SK-N-SH (cell line): ENCODE results near the gene CPNE4. TPM values are rescaled to one million over a fixed set of nuclear protein-coding genes. Genes with fewer than 3 reads are reported as not detected.

Experiments used
- CTCF ChIA-PET: fragments of 300-600, 350-600 bp; formaldehyde crosslinking; extraction: SDS; loops from one replicate; lab custom pipeline; 2021; lab: Yijun Ruan, JAX
- POLR2A ChIA-PET: fragments of 350-600 bp; sonication (Branson Sonifier 250); formaldehyde crosslinking; extraction: SDS; loops from one replicate; lab custom pipeline; 2020; ENCODE audit warnings: antibody characterized with exemption, inconsistent platforms; lab: Yijun Ruan, JAX
- DNase-seq: peaks from one replicate; pipeline ENCODE4 v3.0.0; 2012
- H2AFZ ChIP-seq: fragments of 200-600 bp; sonication (generic); 2 replicates; pipeline ENCODE4 v1.8.1; 2016; ENCODE audit warnings: antibody characterized with exemption, mild to moderate bottlenecking, low read depth
- H3F3A ChIP-seq: fragments of 200-600 bp; sonication (generic); replicated peaks from 2 replicates; pipeline ENCODE3; 2016; ENCODE audit warnings: antibody characterized with exemption, mild to moderate bottlenecking; ENCODE audit not compliant: insufficient read depth
- H3K27ac ChIP-seq, 2 experiments: fragments of 200-500 bp in 1 of 2; fragments of 200-600 bp in 1 of 2; sonication (Bioruptor generic) in 1 of 2; sonication (generic), shearing (Covaris generic) in 1 of 2; 2 replicates each; pipeline versions ENCODE4 v1.5.1 to v1.6.1; 2014 to 2016; ENCODE audit warnings: low read depth in 2 of 2, inconsistent platforms in 1 of 2, low read length in 1 of 2, mild to moderate bottlenecking in 1 of 2, mixed read lengths in 1 of 2
- H3K27me3 ChIP-seq: fragments of 200-600 bp; sonication (generic), shearing (Covaris generic); 2 replicates; pipeline ENCODE4 v1.6.1; 2016; ENCODE audit warnings: mixed run types; ENCODE audit not compliant: insufficient read depth
- H3K36me3 ChIP-seq, 2 experiments: fragments of 200-500 bp in 1 of 2; fragments of 200-600 bp in 1 of 2; sonication (Bioruptor generic) in 1 of 2; sonication (generic) in 1 of 2; replicated peaks in 1 of 2; 2 replicates each; pipeline versions ENCODE3 to v1.5.1; 2014 to 2016; ENCODE audit warnings: low read length in 1 of 2, mild to moderate bottlenecking in 1 of 2; ENCODE audit not compliant: insufficient read depth in 2 of 2, control insufficient read depth in 1 of 2
- H3K4me1 ChIP-seq, 2 experiments: fragments of 200-500 bp in 1 of 2; fragments of 200-600 bp in 1 of 2; sonication (Bioruptor generic) in 1 of 2; sonication (generic), shearing (Covaris generic) in 1 of 2; 2 replicates each; pipeline versions ENCODE4 v1.5.1 to v1.6.1; 2014 to 2016; ENCODE audit warnings: low read depth in 1 of 2, low read length in 1 of 2, mixed run types in 1 of 2; ENCODE audit not compliant: insufficient read depth in 2 of 2, control insufficient read depth in 1 of 2
- H3K4me2 ChIP-seq: fragments of 200-600 bp; sonication (generic), shearing (Covaris generic); 2 replicates; pipeline ENCODE4 v1.6.1; 2017; ENCODE audit warnings: mixed run types
- H3K4me3 ChIP-seq, 2 experiments: fragments of 200-500 bp in 1 of 2; fragments of 200-600 bp in 1 of 2; sonication (Bioruptor generic) in 1 of 2; sonication (generic), shearing (Covaris generic) in 1 of 2; 2 replicates each; pipeline versions ENCODE4 v1.5.1 to v1.8.1; 2014 to 2016; ENCODE audit warnings: low read depth in 2 of 2, inconsistent platforms in 1 of 2, low read length in 1 of 2, mild to moderate bottlenecking in 1 of 2, mixed read lengths in 1 of 2, moderate library complexity in 1 of 2
- H3K79me2 ChIP-seq: fragments of 200-600 bp; sonication (generic); 2 replicates; pipeline ENCODE4 v1.8.1; 2017; ENCODE audit warnings: mild to moderate bottlenecking; ENCODE audit not compliant: insufficient read depth
- H3K9ac ChIP-seq: fragments of 200-600 bp; sonication (generic); 2 replicates; pipeline ENCODE4 v1.6.1; 2017; ENCODE audit warnings: mixed run types
- H3K9me2 ChIP-seq: fragments of 200-600 bp; sonication (generic); 2 replicates; pipeline ENCODE4 v1.6.1; 2017; ENCODE audit warnings: mixed run types
- H3K9me3 ChIP-seq: fragments of 200-600 bp; sonication (generic); 2 replicates; pipeline ENCODE4 v1.6.1; 2017; ENCODE audit warnings: mixed run types, mild to moderate bottlenecking, moderate library complexity
- H4K20me1 ChIP-seq: fragments of 200-600 bp; sonication (generic); 2 replicates; pipeline ENCODE4 v1.6.1; 2017; ENCODE audit warnings: mild to moderate bottlenecking, mixed run types; ENCODE audit not compliant: insufficient read depth
- CHD2 ChIP-seq: fragments of 150-350 bp; IDR thresholded peaks from 2 replicates; pipeline ENCODE4 v1.6.1; 2018; ENCODE audit warnings: low read length; ENCODE audit not compliant: partially characterized antibody
- CTCF ChIP-seq: fragments of 200-600 bp; sonication (generic); IDR thresholded peaks from 2 replicates; pipeline ENCODE4 v1.6.1; 2017; ENCODE audit warnings: antibody characterized with exemption, mild to moderate bottlenecking, moderate library complexity
- EP300 ChIP-seq, 2 experiments: IDR thresholded peaks; 2 replicates each; pipeline versions ENCODE4 v1.4.0 to v1.6.1; 2012; ENCODE audit warnings: borderline replicate concordance in 1 of 2, low read depth in 1 of 2, low read length in 1 of 2
- EZH2phosphoT487 ChIP-seq: fragments of 200-600 bp; sonication (generic); IDR thresholded peaks from 2 replicates; pipeline ENCODE4 v1.6.1; 2017; ENCODE audit warnings: low read depth, mixed run types, mild to moderate bottlenecking, antibody characterized with exemption, moderate library complexity, borderline replicate concordance
- FOSL2 ChIP-seq: IDR thresholded peaks from 2 replicates; pipeline ENCODE4 v1.4.0; 2012; ENCODE audit warnings: low read depth, mild to moderate bottlenecking, moderate library complexity, borderline replicate concordance
- FOXM1 ChIP-seq: IDR thresholded peaks from 2 replicates; pipeline ENCODE4 v1.4.0; 2012; ENCODE audit warnings: low read depth, mild to moderate bottlenecking
- GABPA ChIP-seq: IDR thresholded peaks from 2 replicates; pipeline ENCODE4 v1.4.0; 2012; ENCODE audit warnings: low read depth, mild to moderate bottlenecking
- JUND ChIP-seq: IDR thresholded peaks from 2 replicates; pipeline ENCODE4 v1.4.0; 2012
- MXI1 ChIP-seq: IDR thresholded peaks from 2 replicates; pipeline ENCODE4 v1.6.1; 2012; ENCODE audit warnings: mild to moderate bottlenecking, low read depth, low read length, improper control_type of control experiment
- NFIC ChIP-seq: IDR thresholded peaks from 2 replicates; pipeline ENCODE4 v1.4.0; 2012; ENCODE audit warnings: borderline replicate concordance
- NRF1 ChIP-seq: IDR thresholded peaks from 2 replicates; pipeline ENCODE4 v1.6.1; 2012; ENCODE audit warnings: low read depth, mild to moderate bottlenecking, low read length
- PBX3 ChIP-seq: IDR thresholded peaks from 2 replicates; pipeline ENCODE4; 2012
- RAD21 ChIP-seq: IDR thresholded peaks from 2 replicates; pipeline ENCODE4 v1.6.1; 2012; ENCODE audit warnings: mild to moderate bottlenecking, low read length
- RCOR1 ChIP-seq: fragments of 150-350 bp; IDR thresholded peaks from 2 replicates; pipeline ENCODE4 v1.6.1; 2017; ENCODE audit warnings: antibody characterized with exemption, low read length
- RFX5 ChIP-seq: IDR thresholded peaks from 2 replicates; pipeline ENCODE4 v1.6.1; 2012; ENCODE audit warnings: mild to moderate bottlenecking, improper control_type of control experiment, low read length
- SIN3A ChIP-seq: IDR thresholded peaks from 2 replicates; pipeline ENCODE4 v1.6.1; 2012; ENCODE audit warnings: low read depth, mild to moderate bottlenecking, low read length, moderate library complexity, borderline replicate concordance
- SMC3 ChIP-seq: IDR thresholded peaks from 2 replicates; pipeline ENCODE4 v1.6.1; 2012; ENCODE audit warnings: low read depth, low read length, improper control_type of control experiment
- TAF1 ChIP-seq: IDR thresholded peaks from 2 replicates; pipeline ENCODE4 v1.6.1; 2012; ENCODE audit warnings: low read depth, mild to moderate bottlenecking, low read length, moderate library complexity, borderline replicate concordance
- WGBS: methylation state at CpG from one replicate; pipeline ENCODE4 v1.1.6; 2017; ENCODE audit warnings: low lambda C conversion rate; 5-methylcytosine and 5-hydroxymethylcytosine counted together
- polyA plus RNA-seq, 3 experiments: library from polyadenylated mRNA; depleted of rRNA; stranded (reverse); fragments of >200 nt; gene quantifications; 2 replicates each; pipeline ENCODE4 v1.2.3, GENCODE V29; 2012
- TF ChIP-seq, protein P1 (sequence below): IDR thresholded peaks from 2 replicates; pipeline ENCODE4 v1.6.1; 2012; ENCODE audit warnings: mild to moderate bottlenecking, low read depth, low read length, moderate library complexity
- TF ChIP-seq, protein P2 (sequence below): IDR thresholded peaks from 2 replicates; pipeline ENCODE4 v1.4.0; 2012; ENCODE audit warnings: low read depth, borderline replicate concordance

CPNE4 gene
- polyA plus RNA-seq, 1 of the 3 experiments (the other 2 are of a cell fraction), result not detected

- no peak overlapping the region for H3K27ac ChIP-seq
- CTCF ChIA-PET, result no interaction called here
- no peak overlapping the region for H2AFZ ChIP-seq
- POLR2A ChIA-PET, result no interaction called here
- H3K4me3 ChIP-seq, result no peak overlapping the region
- TF ChIP-seq FOSL2 (no peak), MXI1 (no peak), RCOR1 (no peak), GABPA (no peak), EP300 (IDR thresholded peaks at IDR 0.05; ENCODE audit: borderline replicate concordance in 1 of 2, low read depth in 1 of 2, low read length in 1 of 2) (no peak), CTCF (no peak), SMC3 (no peak), EZH2phosphoT487 (no peak), CHD2 (no peak), FOXM1 (no peak), PBX3 (no peak), TAF1 (no peak), RAD21 (no peak), JUND (no peak), SIN3A (no peak), NFIC (no peak), RFX5 (no peak), NRF1 (no peak)
- TF ChIP-seq, protein P1, sequence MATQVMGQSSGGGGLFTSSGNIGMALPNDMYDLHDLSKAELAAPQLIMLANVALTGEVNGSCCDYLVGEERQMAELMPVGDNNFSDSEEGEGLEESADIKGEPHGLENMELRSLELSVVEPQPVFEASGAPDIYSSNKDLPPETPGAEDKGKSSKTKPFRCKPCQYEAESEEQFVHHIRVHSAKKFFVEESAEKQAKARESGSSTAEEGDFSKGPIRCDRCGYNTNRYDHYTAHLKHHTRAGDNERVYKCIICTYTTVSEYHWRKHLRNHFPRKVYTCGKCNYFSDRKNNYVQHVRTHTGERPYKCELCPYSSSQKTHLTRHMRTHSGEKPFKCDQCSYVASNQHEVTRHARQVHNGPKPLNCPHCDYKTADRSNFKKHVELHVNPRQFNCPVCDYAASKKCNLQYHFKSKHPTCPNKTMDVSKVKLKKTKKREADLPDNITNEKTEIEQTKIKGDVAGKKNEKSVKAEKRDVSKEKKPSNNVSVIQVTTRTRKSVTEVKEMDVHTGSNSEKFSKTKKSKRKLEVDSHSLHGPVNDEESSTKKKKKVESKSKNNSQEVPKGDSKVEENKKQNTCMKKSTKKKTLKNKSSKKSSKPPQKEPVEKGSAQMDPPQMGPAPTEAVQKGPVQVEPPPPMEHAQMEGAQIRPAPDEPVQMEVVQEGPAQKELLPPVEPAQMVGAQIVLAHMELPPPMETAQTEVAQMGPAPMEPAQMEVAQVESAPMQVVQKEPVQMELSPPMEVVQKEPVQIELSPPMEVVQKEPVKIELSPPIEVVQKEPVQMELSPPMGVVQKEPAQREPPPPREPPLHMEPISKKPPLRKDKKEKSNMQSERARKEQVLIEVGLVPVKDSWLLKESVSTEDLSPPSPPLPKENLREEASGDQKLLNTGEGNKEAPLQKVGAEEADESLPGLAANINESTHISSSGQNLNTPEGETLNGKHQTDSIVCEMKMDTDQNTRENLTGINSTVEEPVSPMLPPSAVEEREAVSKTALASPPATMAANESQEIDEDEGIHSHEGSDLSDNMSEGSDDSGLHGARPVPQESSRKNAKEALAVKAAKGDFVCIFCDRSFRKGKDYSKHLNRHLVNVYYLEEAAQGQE, result no peak
- TF ChIP-seq, protein P2, sequence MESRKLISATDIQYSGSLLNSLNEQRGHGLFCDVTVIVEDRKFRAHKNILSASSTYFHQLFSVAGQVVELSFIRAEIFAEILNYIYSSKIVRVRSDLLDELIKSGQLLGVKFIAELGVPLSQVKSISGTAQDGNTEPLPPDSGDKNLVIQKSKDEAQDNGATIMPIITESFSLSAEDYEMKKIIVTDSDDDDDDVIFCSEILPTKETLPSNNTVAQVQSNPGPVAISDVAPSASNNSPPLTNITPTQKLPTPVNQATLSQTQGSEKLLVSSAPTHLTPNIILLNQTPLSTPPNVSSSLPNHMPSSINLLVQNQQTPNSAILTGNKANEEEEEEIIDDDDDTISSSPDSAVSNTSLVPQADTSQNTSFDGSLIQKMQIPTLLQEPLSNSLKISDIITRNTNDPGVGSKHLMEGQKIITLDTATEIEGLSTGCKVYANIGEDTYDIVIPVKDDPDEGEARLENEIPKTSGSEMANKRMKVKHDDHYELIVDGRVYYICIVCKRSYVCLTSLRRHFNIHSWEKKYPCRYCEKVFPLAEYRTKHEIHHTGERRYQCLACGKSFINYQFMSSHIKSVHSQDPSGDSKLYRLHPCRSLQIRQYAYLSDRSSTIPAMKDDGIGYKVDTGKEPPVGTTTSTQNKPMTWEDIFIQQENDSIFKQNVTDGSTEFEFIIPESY, result no peak
- no peaks in the 10 kb centered on the region for H4K20me1 ChIP-seq
- no peaks in the 10 kb centered on the region for H3K36me3 ChIP-seq
- no peak overlapping the region for H3K4me2 ChIP-seq
- no peaks in the 10 kb centered on the region for H3K9me2 ChIP-seq
- DNase-seq, result no peak
- no peaks in the 10 kb centered on the region for H3K4me1 ChIP-seq
- no peak overlapping the region for H3K9ac ChIP-seq
- WGBS, result 44% methylated on average over 4 of the region's 4 CpGs
- H3F3A ChIP-seq, result no peaks in the 10 kb centered on the region
- H3K27me3 ChIP-seq, result no peaks in the 10 kb centered on the region; the same call in 1 of the 2 replicates
- H3K9me3 ChIP-seq, result no peaks in the 10 kb centered on the region
- no peaks in the 10 kb centered on the region for H3K79me2 ChIP-seq
Observed at GRCh38 chr3:131564812-131565211, 470.0 kb downstream of the CPNE4 start.
